CD4-positive, alpha-beta T cell treated with Interleukin-4 for 4 hours (primary cell): Measurements from ENCODE around the gene ATP5PB.

Source experiments
- DNase-seq: peaks from one replicate; pipeline ENCODE4 v3.0.0-alpha.2; 2020

ATP5PB gene

GRCh38 chr1:111476214-111476613, 26.9 kb downstream of the ATP5PB start:
- DNase-seq, result no peak

GRCh38 chr1:111476761-111477309, 27.6 kb downstream of the ATP5PB start:
- peak; percentile 61 for DNase-seq

GRCh38 chr1:111480674-111481073, 31.4 kb downstream of the ATP5PB start:
- no peak for DNase-seq

GRCh38 chr1:111481387-111482221, 32.3 kb downstream of the ATP5PB start:
- DNase-seq, result peak; percentile 63

GRCh38 chr1:111483166-111483565, 33.9 kb downstream of the ATP5PB start:
- no peak for DNase-seq

GRCh38 chr1:111483876-111484275, 34.6 kb downstream of the ATP5PB start:
- DNase-seq, result no peak

GRCh38 chr1:111484391-111485026, 35.2 kb downstream of the ATP5PB start:
- no peak for DNase-seq

- no peak for DNase-seq
Observed at GRCh38 chr1:111486431-111486830, 37.2 kb downstream of the ATP5PB start.

GRCh38 chr1:111487133-111487532, 37.9 kb downstream of the ATP5PB start:
- no peak for DNase-seq

GRCh38 chr1:111488669-111489068, 39.4 kb downstream of the ATP5PB start:
- no peak for DNase-seq

GRCh38 chr1:111489604-111490003, 40.3 kb downstream of the ATP5PB start:
- no peak for DNase-seq

GRCh38 chr1:111490220-111490619, 41.0 kb downstream of the ATP5PB start:
- no peak for DNase-seq

GRCh38 chr1:111491070-111491469, 41.8 kb downstream of the ATP5PB start:
- no peak for DNase-seq

- no peak for DNase-seq
Observed at GRCh38 chr1:111496398-111496797, 47.1 kb downstream of the ATP5PB start.

GRCh38 chr1:111497592-111497991, 48.3 kb downstream of the ATP5PB start:
- DNase-seq, result no peak

- DNase-seq, result no peak
Observed at GRCh38 chr1:111499026-111499785, 49.9 kb downstream of the ATP5PB start.

GRCh38 chr1:111501645-111502044, 52.4 kb downstream of the ATP5PB start:
- DNase-seq, result no peak

- no peak for DNase-seq
Observed at GRCh38 chr1:111503585-111504060, 54.4 kb downstream of the ATP5PB start, which contains the start of the genes ADORA3 and TMIGD3. Gene ADORA3, minus strand, starts transcription at chr1:111503633. Its CDS starts 279 bp downstream, at chr1:111503354. Gene TMIGD3, minus strand, starts transcription at chr1:111503633. Its CDS starts 279 bp downstream, at chr1:111503354.

- DNase-seq, result no peak
Observed at GRCh38 chr1:111504097-111504496, 54.8 kb downstream of the ATP5PB start.

GRCh38 chr1:111505641-111506119, 56.4 kb downstream of the ATP5PB start:
- no peak for DNase-seq

- DNase-seq, result no peak
Observed at GRCh38 chr1:111506561-111506960, 57.3 kb downstream of the ATP5PB start.

GRCh38 chr1:111507411-111508201, 58.3 kb downstream of the ATP5PB start:
- DNase-seq, result peak; percentile 94
